ENCODE results near the gene CDK14.
A peak's percentile ranks its signal among the peaks of the same experiment; 100 is the strongest.

The CDK14 gene

DNA sequence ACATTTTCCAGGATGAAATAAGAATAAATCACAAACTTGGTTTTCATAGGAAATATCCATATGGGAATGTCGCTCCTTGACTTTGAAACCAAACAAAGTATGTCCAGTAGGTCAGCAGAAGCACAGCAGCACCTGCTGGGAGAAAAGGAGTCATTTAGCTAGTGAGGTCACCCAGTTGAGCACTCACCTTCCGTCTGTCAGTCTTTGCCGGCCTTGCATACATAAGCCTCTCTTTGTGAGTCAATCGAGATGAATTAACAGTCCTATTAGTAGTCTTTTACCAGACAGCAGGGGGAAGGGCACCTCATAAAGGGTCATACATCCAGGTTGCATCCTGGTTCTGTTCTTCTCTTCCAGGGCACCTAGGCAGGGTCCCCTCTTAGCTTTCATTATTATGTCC, 435.6 kb downstream of the CDK14 start:
- no peak for DNase-seq

DNA sequence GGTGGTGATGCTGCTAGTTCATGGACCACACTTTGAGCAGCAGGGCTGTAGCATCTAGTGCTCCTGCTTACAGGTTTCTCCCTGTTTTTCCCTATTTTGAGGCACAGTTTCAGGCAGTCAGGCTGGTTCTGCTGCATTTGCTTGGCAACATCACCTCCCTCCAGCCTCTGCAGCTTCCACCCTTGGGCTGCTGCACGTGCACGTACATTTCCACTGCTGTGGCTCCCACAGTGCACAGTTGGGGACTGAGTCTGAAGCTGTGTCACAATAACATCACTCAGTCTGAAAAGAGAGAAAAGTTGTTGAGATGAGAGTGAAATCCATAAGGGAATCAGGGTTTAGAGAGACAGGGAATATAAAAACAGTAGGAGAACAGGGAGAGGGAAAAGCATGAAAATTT, 437.5 kb downstream of the CDK14 start:
- DNase-seq: no peak

- DNase-seq: no peak
Observed at GRCh38 chr7:91034459-91035368, 438.6 kb downstream of the CDK14 start.

- no peak for DNase-seq
Observed at GRCh38 chr7:91039033-91039432, 442.9 kb downstream of the CDK14 start.

GRCh38 chr7:91041141-91041540, 445.0 kb downstream of the CDK14 start:
- DNase-seq: no peak

DNA sequence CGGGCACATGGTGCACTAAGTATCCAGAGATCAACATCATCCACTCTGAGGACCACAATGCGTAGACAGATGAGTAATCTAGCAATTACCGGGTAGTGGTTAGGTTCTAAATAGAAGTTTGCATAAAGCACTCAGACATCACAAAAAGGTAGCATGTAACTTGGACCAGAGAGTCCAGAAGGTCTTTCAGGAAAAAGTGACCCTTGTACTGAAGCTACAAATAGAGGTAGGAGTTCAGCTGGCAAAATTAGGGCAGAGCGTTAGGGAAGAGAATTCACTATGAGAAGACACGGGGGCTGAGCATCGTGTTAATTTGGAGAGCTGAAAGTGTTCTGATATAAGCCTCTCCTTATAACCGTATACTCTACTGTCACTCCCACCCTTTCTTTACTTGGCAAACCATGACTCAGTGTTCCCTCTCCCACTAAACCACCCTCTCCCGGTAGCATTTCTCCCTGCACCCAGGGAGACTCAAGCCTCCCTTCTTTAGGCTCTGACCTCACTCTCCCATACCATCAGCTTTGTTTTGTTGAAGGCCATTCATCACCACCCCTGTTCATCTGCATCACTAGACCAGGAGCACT, 445.9 kb downstream of the CDK14 start:
- DNase-seq: no peak

- no peak for DNase-seq
Observed at GRCh38 chr7:91043186-91043585, 447.1 kb downstream of the CDK14 start.

DNA sequence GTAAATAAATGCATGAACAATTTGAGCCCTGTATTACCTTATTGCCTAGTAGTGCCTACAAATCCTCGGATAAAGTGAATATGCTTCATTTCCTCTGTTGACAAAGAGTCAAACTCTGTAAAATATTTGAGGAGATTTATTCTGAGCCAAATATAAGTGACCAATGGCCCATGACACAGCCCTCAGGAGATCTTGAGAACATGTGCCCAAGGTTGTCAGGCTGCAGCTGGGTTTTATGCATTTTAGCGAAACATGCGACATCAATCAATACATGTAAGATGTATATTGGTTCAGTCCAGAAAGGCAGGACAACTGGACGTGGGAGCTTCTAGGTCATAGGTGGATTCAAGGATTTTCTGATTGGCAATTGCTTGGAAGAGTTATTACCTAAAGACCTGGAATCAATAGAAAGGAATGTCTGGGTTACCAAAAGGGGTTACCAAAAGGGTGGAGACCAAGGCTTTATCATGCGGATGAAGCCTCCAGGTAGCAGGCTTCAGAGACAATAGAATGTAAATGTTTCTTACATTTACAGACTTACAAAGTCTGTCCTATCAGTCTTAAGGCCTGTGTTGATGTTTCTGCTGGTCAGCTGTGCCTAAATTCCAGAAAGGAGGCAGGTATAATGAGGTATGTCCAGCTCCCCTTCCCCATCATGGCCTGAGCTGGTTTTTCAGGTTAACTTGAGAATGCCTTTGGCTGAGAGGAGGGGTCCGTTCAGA, 448.0 kb downstream of the CDK14 start:
- no peak for DNase-seq

DNA sequence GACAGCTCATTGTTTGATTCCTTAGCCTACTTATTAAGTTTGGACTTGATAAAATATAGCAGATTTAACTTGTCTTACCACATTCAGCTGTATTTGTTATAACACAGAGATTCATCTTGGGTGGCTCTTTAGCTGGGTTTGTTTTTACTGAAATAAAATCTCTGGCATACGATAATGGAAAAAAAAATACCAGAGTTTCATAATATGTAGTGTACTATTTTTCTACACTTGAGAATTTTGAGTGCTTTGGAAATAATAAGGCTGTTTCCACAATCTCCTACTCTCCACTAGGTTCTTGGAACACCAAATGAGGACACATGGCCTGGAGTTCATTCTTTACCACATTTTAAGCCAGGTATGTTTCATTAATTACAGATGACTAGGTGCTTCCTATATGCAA, 449.5 kb downstream of the CDK14 start:
- DNase-seq: no peak

- DNase-seq: no peak
Observed at GRCh38 chr7:91046322-91047089, 450.4 kb downstream of the CDK14 start.

DNA sequence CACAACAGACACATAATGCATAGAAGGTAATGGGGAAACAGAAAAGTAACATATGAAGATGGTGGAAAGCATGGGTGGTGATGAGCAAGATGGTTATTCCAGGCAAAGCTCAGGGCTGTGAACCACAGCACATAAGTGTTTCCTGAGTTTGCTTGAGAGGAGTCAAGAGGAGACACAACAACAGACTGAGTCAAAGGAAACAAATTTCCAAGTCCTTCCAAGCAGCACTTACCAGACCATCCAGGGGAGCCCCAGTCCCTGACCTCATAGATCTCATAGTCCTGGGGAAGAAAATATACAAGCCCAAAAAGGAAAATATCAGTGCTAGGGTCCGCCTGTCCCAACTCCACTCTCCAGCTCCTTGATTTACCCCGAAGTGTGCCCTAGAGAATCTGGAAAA, 451.5 kb downstream of the CDK14 start:
- DNase-seq: no peak

- DNase-seq: peak; percentile 16
Observed at GRCh38 chr7:91050677-91051076, 454.6 kb downstream of the CDK14 start.

DNA sequence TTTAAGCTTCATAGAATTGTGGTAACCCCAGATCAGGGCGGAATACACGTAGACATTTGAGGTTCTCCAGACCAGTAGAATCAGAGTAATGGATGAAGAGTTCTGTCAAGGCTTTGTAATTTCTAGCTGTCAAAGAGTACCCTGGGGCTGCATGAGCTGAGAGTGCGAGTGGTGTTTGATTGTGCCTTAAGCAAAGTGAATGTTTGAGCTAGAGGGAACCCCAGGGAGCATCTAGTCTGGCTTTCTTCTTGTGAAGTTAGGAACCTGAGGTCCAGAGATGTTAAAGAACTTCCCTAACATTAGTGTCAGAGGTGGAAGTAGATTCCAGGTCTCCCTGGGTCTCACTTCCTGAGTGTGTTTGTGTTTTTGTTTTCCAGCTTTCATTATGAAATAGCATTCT, 455.8 kb downstream of the CDK14 start:
- no peak for DNase-seq

GRCh38 chr7:91054374-91054773, 458.3 kb downstream of the CDK14 start:
- DNase-seq: no peak

GRCh38 chr7:91055219-91055618, 459.1 kb downstream of the CDK14 start:
- no peak for DNase-seq

DNA sequence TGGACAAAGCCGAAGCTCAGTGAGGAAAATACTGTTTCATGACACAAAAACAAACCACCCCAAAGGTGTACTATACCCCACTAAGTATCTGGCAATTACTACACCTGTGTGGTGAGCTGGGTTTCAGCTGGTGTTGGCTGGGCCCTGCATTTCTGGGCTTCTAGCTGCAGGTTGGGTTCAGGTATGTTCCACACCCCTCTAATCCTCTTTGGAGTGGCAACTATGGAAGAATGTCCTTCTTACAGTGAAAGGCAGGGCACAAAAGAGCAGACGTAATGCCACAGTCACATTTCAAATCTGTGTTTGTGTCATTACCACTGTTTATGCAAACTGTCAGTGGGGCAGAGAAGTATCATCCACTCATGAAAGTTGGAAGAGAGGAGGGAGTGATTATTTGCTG, 466.6 kb downstream of the CDK14 start:
- DNase-seq: no peak

- no peak for DNase-seq
Observed at GRCh38 chr7:91064052-91064451, 467.9 kb downstream of the CDK14 start.

DNA sequence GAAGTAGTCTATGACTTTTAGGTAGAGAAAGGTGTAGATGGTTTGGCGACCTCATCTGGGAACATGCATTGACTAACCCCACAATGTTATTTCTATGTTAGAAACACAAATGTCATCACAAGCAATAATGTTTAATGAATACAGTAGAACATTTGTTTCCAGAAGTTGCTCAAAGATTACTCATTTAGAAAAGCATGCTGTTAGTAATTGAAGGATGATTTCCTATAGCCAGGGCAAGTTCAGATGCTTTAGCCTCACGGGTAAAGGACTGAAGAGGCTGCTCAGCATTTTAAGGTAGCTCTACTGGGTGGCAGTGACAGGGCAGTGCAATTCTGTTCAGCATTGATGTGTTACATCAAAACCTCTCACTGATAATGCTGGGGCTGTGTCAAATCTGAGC, 468.8 kb downstream of the CDK14 start:
- no peak for DNase-seq

- no peak for DNase-seq
Observed at GRCh38 chr7:91066627-91067026, 470.5 kb downstream of the CDK14 start.

DNA sequence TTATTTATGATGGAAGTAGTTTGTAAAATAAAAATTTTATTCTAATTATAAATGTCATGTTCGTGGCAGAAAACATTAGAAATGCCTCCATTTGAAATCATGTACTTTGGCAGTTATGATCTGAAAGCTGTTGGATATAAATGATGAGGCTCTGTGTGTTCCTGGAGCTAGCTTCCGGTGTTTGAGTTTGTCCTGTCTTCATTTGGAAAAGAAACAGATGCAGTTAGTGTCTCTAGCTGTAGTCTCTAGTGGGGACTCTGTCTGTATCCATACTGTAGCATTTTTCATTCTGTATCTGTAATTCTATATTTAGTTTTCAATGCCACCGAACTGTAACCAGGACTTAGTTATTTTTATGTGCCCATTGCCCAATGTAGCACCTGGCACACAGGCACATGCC, 471.1 kb downstream of the CDK14 start:
- DNase-seq: no peak

DNA sequence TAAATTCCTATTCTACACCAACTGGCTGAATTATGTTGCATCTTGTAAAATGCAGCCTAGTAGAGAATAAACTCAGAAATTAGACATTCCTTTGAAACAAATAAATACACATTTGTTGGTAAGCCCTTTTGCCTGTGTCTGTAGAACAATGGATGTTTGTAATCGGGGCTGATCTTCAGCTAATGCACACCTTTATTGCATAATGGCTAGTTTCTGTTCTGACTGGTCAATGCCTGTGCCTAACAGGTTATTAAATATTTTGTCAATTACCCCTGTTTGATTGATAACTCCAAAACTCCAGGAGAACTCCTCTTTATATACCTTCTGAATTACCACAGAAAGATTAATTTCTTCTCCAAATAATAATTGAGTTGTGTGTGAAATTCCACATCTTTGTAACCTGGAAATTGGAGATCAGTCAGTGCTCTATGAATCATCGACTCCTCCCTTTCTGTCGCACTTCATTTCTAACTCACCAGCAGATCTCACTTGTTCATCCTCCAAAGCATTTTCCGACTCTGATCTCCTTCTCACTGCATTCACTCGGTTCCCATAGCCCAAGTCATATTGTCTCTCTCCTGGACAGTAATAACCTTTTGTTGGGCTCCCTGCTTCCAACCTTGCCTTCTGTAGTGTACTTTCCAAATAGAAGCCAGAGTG, 472.1 kb downstream of the CDK14 start:
- DNase-seq: no peak

GRCh38 chr7:91069146-91069545, 473.0 kb downstream of the CDK14 start:
- DNase-seq: no peak

DNA sequence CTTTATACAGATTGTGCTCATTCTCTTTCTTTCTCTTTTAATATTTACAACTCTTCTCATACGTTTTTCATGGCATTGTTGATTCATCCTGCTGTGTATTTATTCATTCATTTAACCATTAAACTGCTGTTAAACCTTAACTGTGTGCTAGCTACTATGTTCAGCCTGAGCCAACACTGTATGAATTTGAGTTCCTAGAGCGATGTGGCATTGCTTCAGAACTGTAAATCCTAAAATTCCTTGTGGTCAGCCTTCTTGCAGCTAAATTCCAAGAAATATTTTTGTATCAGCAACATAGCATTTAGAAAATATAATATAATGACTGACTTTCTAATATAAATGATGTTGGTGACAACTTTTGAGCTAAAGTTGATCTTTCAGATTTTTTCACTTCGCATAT, 483.4 kb downstream of the CDK14 start:
- DNase-seq: no peak

Data from CD4-positive, alpha-beta T cell treated with Interleukin-17A for 1 hour (primary cell).